GM12878 (cell line): ENCODE data around the gene PRKCE. TPM values are rescaled to one million over a fixed set of nuclear protein-coding genes. Genes with fewer than 3 reads are reported as not detected.

Source experiments
- ATAC-seq: fragments of 200-7000 bp; cut with Tn5 transposase; 3 replicates; pipeline ENCODE4 v1.9.1; 2020; ENCODE audit warnings: mild to moderate bottlenecking, moderate library complexity
- BruUV-seq: library from RNA; stranded (reverse); fragments of 400-500 nt; replicated peaks from 2 replicates; lab custom pipeline; 2021; lab: Mats Ljungman, UMichigan
- CTCF ChIA-PET: fragments of 300-600 bp; sonication (Branson Sonifier 250); formaldehyde crosslinking; extraction: SDS; loops from one replicate; lab custom pipeline; 2021; ENCODE audit warnings: inconsistent platforms; lab: Yijun Ruan, JAX
- POLR2A ChIA-PET: fragments of 350-600 bp; formaldehyde crosslinking; extraction: SDS; loops from one replicate; lab custom pipeline; 2021; ENCODE audit warnings: inconsistent platforms; lab: Charles Lee
- RAD21 ChIA-PET: fragments of 300-600 bp; sonication (Branson Sonifier 250); formaldehyde crosslinking; loops from one replicate; lab custom pipeline; 2023; ENCODE audit warnings: antibody characterized with exemption; ENCODE audit not compliant: unreplicated experiment; lab: Charles Lee
- SMC1A ChIA-PET: fragments of 300-600 bp; sonication (Branson Sonifier 250); formaldehyde crosslinking; loops from one replicate; lab custom pipeline; 2023; ENCODE audit not compliant: unreplicated experiment, uncharacterized antibody; lab: Charles Lee
- DNase-seq: peaks from one replicate; pipeline ENCODE4 v3.0.0-alpha.2; 2011; ENCODE audit warnings: low read depth, low spot score
- FAIRE-seq: peaks from 3 replicates; lab custom pipeline; 2011; peaks lifted over from hg19 to GRCh38; lab: Jason Lieb, UNC
- H2AFZ ChIP-seq: 2 replicates; pipeline ENCODE4 v1.6.0; 2011; ENCODE audit warnings: low read depth, low read length, control low read depth; ENCODE audit not compliant: control insufficient read depth
- H3K27ac ChIP-seq: 2 replicates; pipeline ENCODE4 v1.5.1; 2011; ENCODE audit warnings: control low read depth; ENCODE audit not compliant: control insufficient read depth, insufficient read depth
- H3K27me3 ChIP-seq, 2 experiments: replicated peaks in 1 of 2; 2 replicates each; pipeline versions ENCODE4 v1.6.0 to v1.6.1; 2011; ENCODE audit warnings: low read length in 1 of 2; ENCODE audit not compliant: control insufficient read depth in 2 of 2, insufficient read depth in 2 of 2
- H3K36me3 ChIP-seq, 2 experiments: 2 replicates each; pipeline ENCODE4 v1.5.1; 2011; ENCODE audit warnings: low read length in 1 of 2; ENCODE audit not compliant: control insufficient read depth in 2 of 2, insufficient read depth in 2 of 2
- H3K4me1 ChIP-seq: 2 replicates; pipeline ENCODE4 v1.6.1; 2011; ENCODE audit warnings: mild to moderate bottlenecking, low read length, moderate library complexity, mixed read lengths; ENCODE audit not compliant: control insufficient read depth, insufficient read depth
- H3K4me2 ChIP-seq: 2 replicates; pipeline ENCODE4 v1.6.0; 2011; ENCODE audit warnings: control low read depth; ENCODE audit not compliant: control insufficient read depth, insufficient read depth
- H3K4me3 ChIP-seq: fragments of 200-600 bp; sonication (generic); 2 replicates; pipeline ENCODE4 v1.5.1; 2016
- H3K79me2 ChIP-seq: 2 replicates; pipeline ENCODE4 v1.6.0; 2011; ENCODE audit warnings: low read length; ENCODE audit not compliant: control insufficient read depth, insufficient read depth
- H3K9ac ChIP-seq: 2 replicates; pipeline ENCODE4 v1.8.0; 2011; ENCODE audit warnings: low read length, control low read depth, mixed read lengths; ENCODE audit not compliant: control insufficient read depth, insufficient read depth
- H3K9me3 ChIP-seq: replicated peaks from 3 replicates; pipeline ENCODE4 v1.5.1; 2011; ENCODE audit warnings: mild to moderate bottlenecking, low read length; ENCODE audit not compliant: control insufficient read depth, insufficient read depth
- H4K20me1 ChIP-seq: 2 replicates; pipeline ENCODE4 v1.6.0; 2011; ENCODE audit not compliant: control insufficient read depth, insufficient read depth
- CEBPB ChIP-seq, 2 experiments: fragments of 150-350 bp in 1 of 2; IDR thresholded peaks; 2 replicates each; pipeline ENCODE4 v1.6.1; 2012 to 2014; ENCODE audit warnings: low read depth in 2 of 2, low read length in 2 of 2, borderline replicate concordance in 1 of 2, inconsistent platforms in 1 of 2
- KAT2A ChIP-seq: conservative IDR thresholded peaks from 2 replicates; pipeline ENCODE4 v1.6.1; 2011; ENCODE audit warnings: low read depth, low read length; ENCODE audit not compliant: control insufficient read depth
- PRDM15 ChIP-seq: fragments of 450-650 bp; formaldehyde crosslinking; IDR thresholded peaks from 2 replicates; pipeline ENCODE4 v1.4.0; 2020; ENCODE audit warnings: mild to moderate bottlenecking, moderate library complexity
- SIX5 ChIP-seq: IDR thresholded peaks from 2 replicates; pipeline ENCODE4 v1.6.1; 2011; ENCODE audit warnings: mild to moderate bottlenecking, low read depth, low read length, moderate library complexity; ENCODE audit not compliant: severe bottlenecking
- SMARCA5 ChIP-seq: fragments of 450-650 bp; IDR thresholded peaks from 2 replicates; pipeline ENCODE4 v1.6.1; 2017; ENCODE audit warnings: mild to moderate bottlenecking
- ZNF384 ChIP-seq: IDR thresholded peaks from 2 replicates; pipeline ENCODE4 v1.6.1; 2012; ENCODE audit warnings: low read depth, mild to moderate bottlenecking, low read length, improper control_type of control experiment, borderline replicate concordance
- WGBS: methylation state at CpG from one replicate; pipeline ENCODE4 v1.1.6; 2016; ENCODE audit warnings: low lambda C conversion rate; ENCODE audit not compliant: insufficient replicate concordance, insufficient coverage; ENCODE audit errors: missing lambda C conversion rate; 5-methylcytosine and 5-hydroxymethylcytosine counted together
- in situ Hi-C: fragments of 300-500 bp; cut with MboI; formaldehyde crosslinking; loops from 9 replicates; pipeline ENCODE4 v1.14.3; 2018; ENCODE audit warnings: mixed read lengths
- intact Hi-C: fragments of 100-400 bp; cut with micrococcal nuclease; formaldehyde crosslinking; loops from one replicate; pipeline ENCODE4 v1.14.2; 2022; ENCODE audit not compliant: unreplicated experiment
- polyA plus RNA-seq, 11 experiments: library from polyadenylated mRNA; depleted of rRNA in 4 of 11; unstranded in 6 of 11; stranded (reverse) in 5 of 11; fragments of >200 nt; fragmentation: Nextera tagmentation in 4 of 11; fragmentation: Illumina TruSeq in 1 of 11; extraction: Ambion mirVana in 4 of 11; extraction: Trizol in 1 of 11; gene quantifications; 1 replicate in 1 of 11; 2 replicates in 10 of 11; pipeline versions ENCODE4 v1.2.1 to v1.2.3, GENCODE V29; 2011 to 2016; ENCODE audit warnings: inconsistent platforms in 2 of 11, missing spikeins in 2 of 11, low read depth in 1 of 11
- total RNA-seq, 4 experiments: library from RNA; depleted of rRNA in 3 of 4; stranded (reverse); fragments of >200 nt in 3 of 4; fragmentation: Illumina TruSeq in 1 of 4; extraction: Trizol in 1 of 4; gene quantifications; 2 replicates each; pipeline versions ENCODE4 v1.2.1 to v1.2.3, GENCODE V29; 2013 to 2021

The PRKCE gene
- total and polyA plus RNA-seq, 10 of the 15 experiments (the other 5 are each of a cell fraction or from before 2014, with no cell fraction given): 2.6 to 28.2 (median 11.3) TPM

GRCh38 chr2:45874344-45874743 is 222.9 kb downstream of the PRKCE start:
- WGBS: 96% methylated on average over 3 of the region's 3 CpGs
- H3K4me3 ChIP-seq: no peak overlapping the region
- H3K9me3 ChIP-seq: peaks cover 3% of the 10 kb centered on the region; the same call in 2 of the 3 replicates
- peaks cover under 1% of the 10 kb centered on the region; the same call in 1 of the 2 replicates for H3K79me2 ChIP-seq
- DNase-seq (no peak), ATAC-seq (no peak), FAIRE-seq (no peak)
- in situ Hi-C loops (no loop called here), intact Hi-C loops (no loop called here)
- ChIA-PET CTCF (interaction anchor here (1.3 to 1.4 kb wide), 2 partner anchors 10 to 20 kb away, joined by 3 to 4 read pairs; no protein-coding TSS in a partner anchor), RAD21 (interaction anchor here (0.9 kb wide), 1 partner anchor 41 kb away, joined by 3 read pairs; no protein-coding TSS in a partner anchor), SMC1A (interaction anchor here (1.0 to 5.7 kb wide), 6 partner anchors 10 to 38 kb away, joined by 3 to 41 read pairs (median 8); no protein-coding TSS in a partner anchor), POLR2A (interaction anchor here (0.7 to 3.5 kb wide), 3 partner anchors 9 to 212 kb away, joined by 3 to 18 read pairs (median 7); no protein-coding TSS in a partner anchor)
- no peak overlapping the region for H3K9ac ChIP-seq
- H3K36me3 ChIP-seq: peaks cover 0 to 4% of the 10 kb centered on the region in 2 experiments; a peak in 2 of 4 replicates
- TF ChIP-seq CEBPB (IDR thresholded peaks at IDR 0.05; ENCODE audit: borderline replicate concordance in 1 of 2, low read depth in 2 of 2, low read length in 2 of 2): no peak
- no peak for TF ChIP-seq SMARCA5
- no peak for TF ChIP-seq KAT2A
- TF ChIP-seq PRDM15 (CRISPR knock-in tag): no peak
- TF ChIP-seq ZNF384: no peak
- TF ChIP-seq SIX5: no peak
- no peak overlapping the region for H2AFZ ChIP-seq
- BruUV-seq: no TSS peak
- no peaks in the 10 kb centered on the region for H4K20me1 ChIP-seq
- H3K4me2 ChIP-seq: no peak overlapping the region
- no peak overlapping the region for H3K27ac ChIP-seq
- H3K4me1 ChIP-seq: peaks cover 9% of the 10 kb centered on the region
- no peaks in the 10 kb centered on the region for H3K27me3 ChIP-seq
